ENCODE data around the gene PPP1R1A. TPM values are rescaled to one million over a fixed set of nuclear protein-coding genes. Genes with fewer than 3 reads are reported as not detected.
A peak's percentile ranks its signal among the peaks of the same experiment; 100 is the strongest.

PPP1R1A gene
- total RNA-seq, 5 donors from 2014 or later (not counting 1 experiment from before 2014, with no cell fraction given): not detected

- Histone ChIP-seq H3K27me3 (replicated peaks in 1 of 2; ENCODE audit: control insufficient read depth in 2 of 2, extremely low read depth in 1 of 2, insufficient read depth in 2 of 2, low read length in 1 of 2) (peaks cover 9 to 83% of the 10 kb centered on the region in 2 experiments), H3K36me3 (ENCODE audit: control insufficient read depth in 2 of 2, extremely low read depth in 1 of 2, insufficient read depth in 1 of 2, low read length in 1 of 2) (no peaks in the 10 kb centered on the region), H3K9me3 (no peaks in the 10 kb centered on the region), H3K4me3 (ENCODE audit: control insufficient read depth in 1 of 2, extremely low read depth in 1 of 2, low read length in 1 of 2) (no peak overlapping the region), H3K27ac (ENCODE audit: low read length) (no peak overlapping the region), H3K4me1 (ENCODE audit: control insufficient read depth in 1 of 2, extremely low read depth in 1 of 2, insufficient read depth in 2 of 2, low read length in 2 of 2) (peaks cover 0 to 10% of the 10 kb centered on the region in 2 experiments)
- no peaks in the 10 kb centered on the region for H3K36me3 Mint-ChIP-seq
- peak overlapping the region; percentile 57 to 71 (median 64) for H3K4me3 Mint-ChIP-seq
- POLR2A ChIA-PET: interaction anchor here in 1 of 2 donors (0.7 kb wide), 1 partner anchor 1528 kb away, joined by 3 read pairs; no protein-coding TSS in a partner anchor
- CTCF ChIA-PET: no interaction called here
- no peaks in the 10 kb centered on the region for H3K9me3 Mint-ChIP-seq
- peaks cover 10 to 12% (median 11%) of the 10 kb centered on the region in 3 donors for H3K4me1 Mint-ChIP-seq
- no peak for DNase-seq
- no peak for ATAC-seq (replicated peaks in 1 of 4)
- 34% methylated on average over 13 of the region's 13 CpGs for WGBS (ENCODE audit: insufficient coverage)
- H3K27me3 Mint-ChIP-seq: peaks cover 71 to 76% of the 10 kb centered on the region in 2 donors
- peak overlapping the region in 1 of 2 donors; percentile 7 for H3K27ac Mint-ChIP-seq
Observed at GRCh38 chr12:54588890-54589267, 420 bp upstream of the PPP1R1A start.

GRCh38 chr12:54587315-54587873, 1.1 kb downstream of the PPP1R1A start:
- ATAC-seq (replicated peaks in 1 of 4) (no peak), DNase-seq (no peak)
- 80% methylated on average over 4 of the region's 5 CpGs for WGBS (ENCODE audit: insufficient coverage)
- H3K36me3 ChIP-seq (ENCODE audit: control insufficient read depth in 2 of 2, extremely low read depth in 1 of 2, insufficient read depth in 1 of 2, low read length in 1 of 2): no peaks in the 10 kb centered on the region
- ChIA-PET CTCF (no interaction called here), POLR2A (no interaction called here)
- H3K4me1 Mint-ChIP-seq: peaks cover 10 to 12% (median 11%) of the 10 kb centered on the region in 3 donors
- H3K27me3 Mint-ChIP-seq: peaks cover 73 to 75% of the 10 kb centered on the region in 2 donors
- H3K4me3 ChIP-seq (ENCODE audit: control insufficient read depth in 1 of 2, extremely low read depth in 1 of 2, low read length in 1 of 2): no peak overlapping the region
- no peaks in the 10 kb centered on the region for H3K36me3 Mint-ChIP-seq
- peaks cover 9 to 85% of the 10 kb centered on the region in 2 experiments for H3K27me3 ChIP-seq (replicated peaks in 1 of 2; ENCODE audit: control insufficient read depth in 2 of 2, extremely low read depth in 1 of 2, insufficient read depth in 2 of 2, low read length in 1 of 2)
- peak overlapping the region in 2 of 3 donors; percentile 4 to 65 for H3K4me3 Mint-ChIP-seq
- peaks cover 0 to 10% of the 10 kb centered on the region in 2 experiments for H3K4me1 ChIP-seq (ENCODE audit: control insufficient read depth in 1 of 2, extremely low read depth in 1 of 2, insufficient read depth in 2 of 2, low read length in 2 of 2)
- H3K27ac Mint-ChIP-seq: peak overlapping the region in 1 of 2 donors; percentile 20
- H3K9me3 Mint-ChIP-seq: no peaks in the 10 kb centered on the region
- no peak overlapping the region for H3K27ac ChIP-seq (ENCODE audit: low read length)
- no peaks in the 10 kb centered on the region for H3K9me3 ChIP-seq

GRCh38 chr12:54586620-54587019, 1.8 kb downstream of the PPP1R1A start:
- ChIA-PET POLR2A (no interaction called here), CTCF (no interaction called here)
- DNase-seq: no peak
- Mint-ChIP-seq H3K36me3 (no peaks in the 10 kb centered on the region), H3K4me1 (peaks cover 10 to 12% (median 11%) of the 10 kb centered on the region in 3 donors), H3K9me3 (no peaks in the 10 kb centered on the region), H3K27me3 (peaks cover 70 to 72% of the 10 kb centered on the region in 2 donors), H3K4me3 (peak overlapping the region in 1 of 3 donors; percentile 65), H3K27ac (peak overlapping the region in 1 of 2 donors; percentile 20)
- H3K4me1 ChIP-seq (ENCODE audit: control insufficient read depth in 1 of 2, extremely low read depth in 1 of 2, insufficient read depth in 2 of 2, low read length in 2 of 2): peaks cover 0 to 10% of the 10 kb centered on the region in 2 experiments
- ATAC-seq (replicated peaks in 1 of 4): no peak
- no peaks in the 10 kb centered on the region for H3K36me3 ChIP-seq (ENCODE audit: control insufficient read depth in 2 of 2, extremely low read depth in 1 of 2, insufficient read depth in 1 of 2, low read length in 1 of 2)
- H3K27me3 ChIP-seq (replicated peaks in 1 of 2; ENCODE audit: control insufficient read depth in 2 of 2, extremely low read depth in 1 of 2, insufficient read depth in 2 of 2, low read length in 1 of 2): peaks cover 9 to 78% of the 10 kb centered on the region in 2 experiments
- H3K4me3 ChIP-seq (ENCODE audit: control insufficient read depth in 1 of 2, extremely low read depth in 1 of 2, low read length in 1 of 2): no peak overlapping the region
- no peak overlapping the region for H3K27ac ChIP-seq (ENCODE audit: low read length)
- no peaks in the 10 kb centered on the region for H3K9me3 ChIP-seq
- WGBS (ENCODE audit: insufficient coverage): 83% methylated on average over 2 of the region's 2 CpGs

GRCh38 chr12:54585243-54585642, 3.2 kb downstream of the PPP1R1A start:
- no peaks in the 10 kb centered on the region for H3K36me3 Mint-ChIP-seq
- ChIA-PET CTCF (no interaction called here), POLR2A (no interaction called here)
- WGBS (ENCODE audit: insufficient coverage): no CpG with 5 or more reads among the region's 2 CpGs
- no peaks in the 10 kb centered on the region for H3K9me3 Mint-ChIP-seq
- no peak overlapping the region for H3K4me3 Mint-ChIP-seq
- Histone ChIP-seq H3K4me1 (ENCODE audit: control insufficient read depth in 1 of 2, extremely low read depth in 1 of 2, insufficient read depth in 2 of 2, low read length in 2 of 2) (peaks cover 0 to 10% of the 10 kb centered on the region in 2 experiments), H3K36me3 (ENCODE audit: control insufficient read depth in 2 of 2, extremely low read depth in 1 of 2, insufficient read depth in 1 of 2, low read length in 1 of 2) (no peaks in the 10 kb centered on the region), H3K27ac (ENCODE audit: low read length) (no peak overlapping the region), H3K27me3 (replicated peaks in 1 of 2; ENCODE audit: control insufficient read depth in 2 of 2, extremely low read depth in 1 of 2, insufficient read depth in 2 of 2, low read length in 1 of 2) (peaks cover 9 to 65% of the 10 kb centered on the region in 2 experiments), H3K9me3 (no peaks in the 10 kb centered on the region), H3K4me3 (ENCODE audit: control insufficient read depth in 1 of 2, extremely low read depth in 1 of 2, low read length in 1 of 2) (no peak overlapping the region)
- DNase-seq (no peak), ATAC-seq (replicated peaks in 1 of 4) (no peak)
- H3K27ac Mint-ChIP-seq: no peak overlapping the region
- peaks cover 10 to 12% (median 11%) of the 10 kb centered on the region in 3 donors for H3K4me1 Mint-ChIP-seq
- H3K27me3 Mint-ChIP-seq: peaks cover 56 to 58% of the 10 kb centered on the region in 2 donors

GRCh38 chr12:54584128-54584527, 4.3 kb downstream of the PPP1R1A start:
- Histone ChIP-seq H3K27me3 (replicated peaks in 1 of 2; ENCODE audit: control insufficient read depth in 2 of 2, extremely low read depth in 1 of 2, insufficient read depth in 2 of 2, low read length in 1 of 2) (peaks cover 9 to 54% of the 10 kb centered on the region in 2 experiments), H3K36me3 (ENCODE audit: control insufficient read depth in 2 of 2, extremely low read depth in 1 of 2, insufficient read depth in 1 of 2, low read length in 1 of 2) (no peaks in the 10 kb centered on the region), H3K27ac (ENCODE audit: low read length) (no peak overlapping the region), H3K4me3 (ENCODE audit: control insufficient read depth in 1 of 2, extremely low read depth in 1 of 2, low read length in 1 of 2) (no peak overlapping the region), H3K9me3 (no peaks in the 10 kb centered on the region), H3K4me1 (ENCODE audit: control insufficient read depth in 1 of 2, extremely low read depth in 1 of 2, insufficient read depth in 2 of 2, low read length in 2 of 2) (peaks cover 0 to 16% of the 10 kb centered on the region in 2 experiments)
- Mint-ChIP-seq H3K4me3 (no peak overlapping the region), H3K4me1 (peaks cover 11 to 15% (median 14%) of the 10 kb centered on the region in 3 donors), H3K27ac (no peak overlapping the region), H3K9me3 (no peaks in the 10 kb centered on the region), H3K36me3 (no peaks in the 10 kb centered on the region), H3K27me3 (peaks cover 45 to 47% of the 10 kb centered on the region in 2 donors)
- ATAC-seq (replicated peaks in 1 of 4): no peak
- WGBS (ENCODE audit: insufficient coverage): 40% methylated on average over 1 of the region's 9 CpGs
- CTCF ChIA-PET: interaction anchor here in 1 of 2 donors (0.7 kb wide), 1 partner anchor 16 kb away, joined by 4 read pairs; no protein-coding TSS in a partner anchor
- DNase-seq: no peak
- POLR2A ChIA-PET: no interaction called here

- peaks cover 7 to 11% (median 10%) of the 10 kb centered on the region in 3 donors for H3K4me1 Mint-ChIP-seq
Observed at GRCh38 chr12:54583726-54584125, 4.7 kb downstream of the PPP1R1A start.

More at GRCh38 chr12:54583726-54584125, 4.7 kb downstream of the PPP1R1A start:
- 80% methylated on average over 1 of the region's 4 CpGs for WGBS (ENCODE audit: insufficient coverage)
- H3K4me3 Mint-ChIP-seq: no peak overlapping the region
- Histone ChIP-seq H3K4me1 (ENCODE audit: control insufficient read depth in 1 of 2, extremely low read depth in 1 of 2, insufficient read depth in 2 of 2, low read length in 2 of 2) (peaks cover 0 to 13% of the 10 kb centered on the region in 2 experiments), H3K27me3 (replicated peaks in 1 of 2; ENCODE audit: control insufficient read depth in 2 of 2, extremely low read depth in 1 of 2, insufficient read depth in 2 of 2, low read length in 1 of 2) (peaks cover 9 to 50% of the 10 kb centered on the region in 2 experiments), H3K9me3 (no peaks in the 10 kb centered on the region), H3K27ac (ENCODE audit: low read length) (no peak overlapping the region), H3K36me3 (ENCODE audit: control insufficient read depth in 2 of 2, extremely low read depth in 1 of 2, insufficient read depth in 1 of 2, low read length in 1 of 2) (no peaks in the 10 kb centered on the region), H3K4me3 (ENCODE audit: control insufficient read depth in 1 of 2, extremely low read depth in 1 of 2, low read length in 1 of 2) (no peak overlapping the region)
- POLR2A ChIA-PET: no interaction called here
- peaks cover 41 to 43% of the 10 kb centered on the region in 2 donors for H3K27me3 Mint-ChIP-seq
- H3K27ac Mint-ChIP-seq: no peak overlapping the region
- H3K36me3 Mint-ChIP-seq: no peaks in the 10 kb centered on the region
- no peaks in the 10 kb centered on the region for H3K9me3 Mint-ChIP-seq
- DNase-seq (no peak), ATAC-seq (replicated peaks in 1 of 4) (no peak)
- CTCF ChIA-PET: interaction anchor here (0.5 to 0.7 kb wide), 2 partner anchors 17 to 182 kb away, joined by 3 to 4 read pairs; no protein-coding TSS in a partner anchor

Data from T-cell (primary cell).